ENCODE results near the gene ABCA12.
A peak's percentile ranks its signal among the peaks of the same experiment; 100 is the strongest.

Gene ABCA12

GRCh38 chr2:214946949-214947348 lies 191.5 kb downstream of the ABCA12 start:
- no peak for DNase-seq

DNA sequence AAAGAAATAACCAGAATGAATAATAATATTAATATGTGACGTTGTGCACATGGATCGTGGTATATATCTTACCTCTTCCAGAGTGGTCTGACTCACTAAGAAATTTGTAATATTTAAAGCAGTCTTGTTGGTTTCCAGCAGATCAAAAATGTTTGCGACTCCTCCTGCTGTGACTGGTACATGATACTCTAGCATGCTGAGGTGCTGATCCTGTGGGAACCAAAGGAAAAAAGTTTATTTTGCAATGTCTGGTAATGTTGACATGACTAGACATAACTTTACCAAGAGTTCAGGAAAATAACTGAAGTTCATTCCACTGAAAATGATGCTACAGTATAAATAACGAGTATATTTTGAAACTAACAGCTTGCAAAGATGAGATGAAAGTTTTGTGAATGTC lies 204.4 kb downstream of the ABCA12 start:
- DNase-seq: no peak

GRCh38 chr2:214904634-214905033 lies 233.8 kb downstream of the ABCA12 start:
- no peak for DNase-seq

GRCh38 chr2:214904176-214904575 lies 234.2 kb downstream of the ABCA12 start:
- DNase-seq: no peak

DNA sequence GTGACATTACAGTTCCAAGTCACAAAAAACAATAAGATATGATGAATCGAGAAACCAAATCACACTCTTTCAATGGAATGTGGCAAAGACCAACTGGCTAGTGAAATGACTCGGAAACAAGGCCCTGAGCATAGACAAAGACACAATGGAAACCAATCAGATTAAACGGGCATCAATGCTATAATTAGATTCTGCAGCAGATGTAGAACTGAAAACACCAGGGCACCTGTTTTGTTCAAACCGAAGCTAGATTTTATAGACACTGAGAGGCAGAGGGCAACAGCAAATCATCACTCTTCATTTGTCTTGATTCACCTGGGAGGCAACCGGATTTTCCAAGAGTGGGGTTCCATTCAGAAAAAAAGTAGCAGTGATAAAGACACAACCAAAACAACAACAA lies 236.1 kb downstream of the ABCA12 start:
- peak; percentile 52 for DNase-seq

- no peak for DNase-seq
Measured at GRCh38 chr2:214899751-214900150, 238.7 kb downstream of the ABCA12 start.

DNA sequence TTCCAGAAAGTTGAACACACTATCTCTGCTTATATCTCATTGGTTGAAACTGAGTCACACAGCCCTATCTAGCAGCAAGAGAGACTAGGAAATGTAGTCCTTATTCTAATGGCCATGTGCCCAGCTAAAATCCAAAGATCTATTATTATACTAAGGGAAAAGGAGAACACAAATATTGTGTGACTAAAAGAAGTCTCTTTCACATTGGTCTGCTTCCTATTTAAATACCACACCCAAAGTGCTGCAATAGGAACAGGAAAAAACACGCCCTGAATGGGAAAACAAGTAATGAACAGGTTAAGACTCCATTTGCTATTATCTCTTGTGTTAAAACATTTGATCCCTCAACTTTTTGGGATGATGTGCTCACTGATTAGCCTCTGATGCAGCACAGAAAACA lies 242.2 kb downstream of the ABCA12 start:
- DNase-seq: no peak

DNA sequence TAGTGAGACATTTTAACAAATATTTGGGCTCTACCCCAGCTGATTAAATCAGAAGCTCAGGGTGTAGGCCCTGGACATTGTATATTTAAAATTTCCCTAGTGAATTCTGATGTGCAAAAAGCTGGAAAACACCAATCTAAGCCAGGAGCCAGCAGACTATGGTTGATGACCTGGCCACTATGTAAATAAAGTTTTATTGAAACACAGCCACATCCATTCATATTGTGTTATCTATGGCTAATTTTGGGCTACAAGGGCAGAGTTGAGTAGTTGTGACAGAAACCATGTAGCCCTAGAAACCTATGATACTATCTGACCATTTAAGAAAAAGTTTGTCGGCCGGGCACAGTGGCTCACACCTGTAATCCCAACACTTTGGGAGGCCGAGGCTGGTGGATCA lies 243.0 kb downstream of the ABCA12 start:
- no peak for DNase-seq

GRCh38 chr2:214889301-214889700 lies 249.1 kb downstream of the ABCA12 start:
- no peak for DNase-seq

DNA sequence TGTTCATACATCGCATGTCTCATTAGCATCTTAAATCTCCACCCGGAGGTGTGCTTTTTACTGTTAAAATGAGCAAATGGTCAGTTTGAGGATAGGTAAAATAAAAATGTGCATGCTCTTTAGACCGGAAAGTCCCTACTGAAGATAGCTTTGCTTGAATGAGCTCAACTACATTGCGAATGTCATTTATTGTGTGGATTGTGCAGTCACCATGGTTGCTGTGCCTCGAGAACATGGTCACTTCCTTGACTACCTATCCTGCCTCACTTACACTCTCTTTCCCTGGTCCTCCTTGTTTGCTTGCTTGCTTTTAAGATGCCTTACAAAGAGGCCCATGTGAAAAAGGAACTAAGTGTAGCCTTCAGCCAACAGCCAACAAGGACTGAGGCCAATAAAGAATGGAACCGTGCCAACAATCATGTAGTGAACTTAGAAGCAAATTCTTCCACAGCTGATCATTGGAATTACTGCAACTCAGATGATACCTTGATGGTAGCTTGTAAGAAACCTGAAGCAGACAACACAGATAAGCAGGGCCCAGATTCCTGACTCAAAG lies 256.7 kb downstream of the ABCA12 start:
- DNase-seq: peak; percentile 3
